ENCODE results near the gene KRT84. TPM values are rescaled to one million over a fixed set of nuclear protein-coding genes. Genes with fewer than 3 reads are reported as not detected.
A peak's percentile ranks its signal among the peaks of the same experiment; 100 is the strongest.

Gene KRT84
- total RNA-seq, 1 experiment from 2014 or later, result 0.15 TPM

- intact Hi-C loops (cut with micrococcal nuclease), result no loop called here
- H3K27ac ChIP-seq (ENCODE audit: low read length), result no peak overlapping the region
- BruUV-seq (replicated peaks), result no TSS peak
- no peaks in the 10 kb centered on the region for H3K9me3 ChIP-seq (ENCODE audit: low read length)
- no peak for TF ChIP-seq EZH2 (IDR thresholded peaks at IDR 0.05; ENCODE audit: low read length, unreplicated experiment)
- peak; percentile 30; the same call in 1 of the 2 replicates for TF ChIP-seq CTCF (conservative IDR thresholded peaks at IDR 0.05; ENCODE audit: low read depth, low read length)
- H3K4me3 ChIP-seq (ENCODE audit: low read length), result no peak overlapping the region
- CTCF ChIA-PET, result no interaction called here
- H2AFZ ChIP-seq (ENCODE audit: low read length), result no peak overlapping the region
- no peaks in the 10 kb centered on the region for H4K20me1 ChIP-seq (ENCODE audit: low read length)
- H3F3A ChIP-seq (ENCODE audit: low read length, unreplicated experiment), result no peaks in the 10 kb centered on the region
- H3K79me2 ChIP-seq (ENCODE audit: low read length), result no peaks in the 10 kb centered on the region
- POLR2A ChIA-PET (ENCODE audit: unreplicated experiment), result no interaction called here
- no peaks in the 10 kb centered on the region for H3K4me1 ChIP-seq (ENCODE audit: insufficient read depth, low read length)
- no peaks in the 10 kb centered on the region for H3K36me3 ChIP-seq (ENCODE audit: low read depth, low read length)
- no peak overlapping the region for H3K9ac ChIP-seq (ENCODE audit: low read length)
- no peaks in the 10 kb centered on the region for H3K27me3 ChIP-seq (ENCODE audit: low read length)
- no peaks in the 10 kb centered on the region for H3K9me2 ChIP-seq (replicated peaks; ENCODE audit: low read length)
- H3K4me2 ChIP-seq (ENCODE audit: low read length), result no peak overlapping the region
- ATAC-seq, result no peak
- no peak for DNase-seq
These were observed 22.5 kb upstream of the KRT84 start for GRCh38 chr12:52407918-52408317.

GRCh38 chr12:52405922-52406385, 20.5 kb upstream of the KRT84 start, which contains the start of gene KRT82:
KRT82 (minus strand) TSS chr12:52406335; CDS start chr12:52406277, 58 bp downstream.
- Histone ChIP-seq H3K4me2 (ENCODE audit: low read length) (no peak within 1 kb of the TSS), H3K27me3 (ENCODE audit: low read length) (no peaks in the 10 kb centered on the region), H3K4me1 (ENCODE audit: insufficient read depth, low read length) (no peaks in the 10 kb centered on the region), H3K9me2 (replicated peaks; ENCODE audit: low read length) (no peaks in the 10 kb centered on the region), H2AFZ (ENCODE audit: low read length) (no peak within 1 kb of the TSS), H3K9me3 (ENCODE audit: low read length) (no peaks in the 10 kb centered on the region), H3K79me2 (ENCODE audit: low read length) (no peaks in the 10 kb centered on the region), H3K4me3 (ENCODE audit: low read length) (no peak within 1 kb of the TSS), H3F3A (ENCODE audit: low read length, unreplicated experiment) (no peaks in the 10 kb centered on the region), H3K9ac (ENCODE audit: low read length) (no peak within 1 kb of the TSS), H3K27ac (ENCODE audit: low read length) (no peak within 1 kb of the TSS), H4K20me1 (ENCODE audit: low read length) (no peaks in the 10 kb centered on the region), H3K36me3 (ENCODE audit: low read depth, low read length) (no peaks in the 10 kb centered on the region)
- no peak for DNase-seq
- ChIA-PET POLR2A (ENCODE audit: unreplicated experiment) (no interaction called here), CTCF (no interaction called here)
- TF ChIP-seq CTCF (conservative IDR thresholded peaks at IDR 0.05; ENCODE audit: low read depth, low read length) (no peak), EZH2phosphoT487 (IDR thresholded peaks at IDR 0.05; ENCODE audit: borderline replicate concordance, low read length) (no peak), EZH2 (IDR thresholded peaks at IDR 0.05; ENCODE audit: low read length, unreplicated experiment) (no peak)
- intact Hi-C loops (cut with micrococcal nuclease), result no loop called here
- ATAC-seq, result no peak
- no TSS peak for BruUV-seq (replicated peaks)

- ChIA-PET POLR2A (ENCODE audit: unreplicated experiment) (no interaction called here), CTCF (no interaction called here)
- Histone ChIP-seq H3K4me3 (ENCODE audit: low read length) (no peak overlapping the region), H3K4me2 (ENCODE audit: low read length) (no peak overlapping the region), H2AFZ (ENCODE audit: low read length) (no peak overlapping the region), H3K36me3 (ENCODE audit: low read depth, low read length) (no peaks in the 10 kb centered on the region), H3F3A (ENCODE audit: low read length, unreplicated experiment) (no peaks in the 10 kb centered on the region), H3K9me2 (replicated peaks; ENCODE audit: low read length) (no peaks in the 10 kb centered on the region), H4K20me1 (ENCODE audit: low read length) (no peaks in the 10 kb centered on the region), H3K9ac (ENCODE audit: low read length) (no peak overlapping the region), H3K79me2 (ENCODE audit: low read length) (no peaks in the 10 kb centered on the region), H3K9me3 (ENCODE audit: low read length) (no peaks in the 10 kb centered on the region), H3K27me3 (ENCODE audit: low read length) (no peaks in the 10 kb centered on the region), H3K4me1 (ENCODE audit: insufficient read depth, low read length) (no peaks in the 10 kb centered on the region), H3K27ac (ENCODE audit: low read length) (no peak overlapping the region)
- no TSS peak for BruUV-seq (replicated peaks)
- TF ChIP-seq EZH2phosphoT487 (IDR thresholded peaks at IDR 0.05; ENCODE audit: borderline replicate concordance, low read length) (no peak), CTCF (conservative IDR thresholded peaks at IDR 0.05; ENCODE audit: low read depth, low read length) (peak; percentile 34)
- DNase-seq (no peak), ATAC-seq (no peak)
- intact Hi-C loops (cut with micrococcal nuclease), result no loop called here
These were observed 19.5 kb upstream of the KRT84 start for GRCh38 chr12:52404951-52405350.

Measured in PC-3 (cell line).